Breast epithelium (tissue), 3 donors: ENCODE data around the gene TMEM169.

Source experiments
- POLR2A ChIP-seq: fragments of 450-650 bp; IDR thresholded peaks from one replicate; pipeline ENCODE4 v1.6.1; 2016; ENCODE audit warnings: antibody characterized with exemption, mild to moderate bottlenecking, moderate library complexity
- POLR2AphosphoS5 ChIP-seq, 3 donors: sonication (generic); formaldehyde crosslinking; IDR thresholded peaks; one replicate each; pipeline ENCODE4 v1.6.1; 2017; ENCODE audit warnings: antibody characterized with exemption in 3 of 3
- TF ChIP-seq, protein P1 (sequence below), 3 donors: fragments of 450-650 bp; IDR thresholded peaks; one replicate each; pipeline ENCODE4 v1.5.1; 2016 to 2017; ENCODE audit warnings: antibody characterized with exemption in 3 of 3, mild to moderate bottlenecking in 3 of 3, moderate library complexity in 3 of 3

- TF ChIP-seq, protein P1, sequence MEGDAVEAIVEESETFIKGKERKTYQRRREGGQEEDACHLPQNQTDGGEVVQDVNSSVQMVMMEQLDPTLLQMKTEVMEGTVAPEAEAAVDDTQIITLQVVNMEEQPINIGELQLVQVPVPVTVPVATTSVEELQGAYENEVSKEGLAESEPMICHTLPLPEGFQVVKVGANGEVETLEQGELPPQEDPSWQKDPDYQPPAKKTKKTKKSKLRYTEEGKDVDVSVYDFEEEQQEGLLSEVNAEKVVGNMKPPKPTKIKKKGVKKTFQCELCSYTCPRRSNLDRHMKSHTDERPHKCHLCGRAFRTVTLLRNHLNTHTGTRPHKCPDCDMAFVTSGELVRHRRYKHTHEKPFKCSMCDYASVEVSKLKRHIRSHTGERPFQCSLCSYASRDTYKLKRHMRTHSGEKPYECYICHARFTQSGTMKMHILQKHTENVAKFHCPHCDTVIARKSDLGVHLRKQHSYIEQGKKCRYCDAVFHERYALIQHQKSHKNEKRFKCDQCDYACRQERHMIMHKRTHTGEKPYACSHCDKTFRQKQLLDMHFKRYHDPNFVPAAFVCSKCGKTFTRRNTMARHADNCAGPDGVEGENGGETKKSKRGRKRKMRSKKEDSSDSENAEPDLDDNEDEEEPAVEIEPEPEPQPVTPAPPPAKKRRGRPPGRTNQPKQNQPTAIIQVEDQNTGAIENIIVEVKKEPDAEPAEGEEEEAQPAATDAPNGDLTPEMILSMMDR (IDR thresholded peaks at IDR 0.05), result no peak
- no peak for TF ChIP-seq POLR2A
- no peak for TF ChIP-seq POLR2AphosphoS5 (IDR thresholded peaks at IDR 0.05)
Measured at GRCh38 chr2:216083464-216084281, 2.0 kb downstream of the TMEM169 start.
